Peyer's patch (tissue), 4 donors: Measurements from ENCODE around the gene NOL4L. TPM values are rescaled to one million over a fixed set of nuclear protein-coding genes. Genes with fewer than 3 reads are reported as not detected.

ENCODE experiments used
- DNase-seq, 3 donors: peaks; one replicate each; pipeline ENCODE4 v3.0.0-alpha.2; 2017 to 2019
- H3K27ac ChIP-seq, 4 donors: fragments of 200-600 bp; sonication (generic); one replicate each; pipeline ENCODE4 v1.5.1; 2016 to 2019
- H3K27me3 ChIP-seq, 2 donors: fragments of 200-600 bp; sonication (generic); one replicate each; pipeline ENCODE4 v1.5.1; 2019
- H3K36me3 ChIP-seq, 3 donors: fragments of 200-600 bp; sonication (generic); one replicate each; pipeline ENCODE4 v1.5.1; 2016 to 2019
- H3K4me1 ChIP-seq, 4 donors: fragments of 200-600 bp; sonication (generic); one replicate each; pipeline ENCODE4 v1.5.1; 2016 to 2019
- H3K4me3 ChIP-seq, 4 donors: fragments of 200-600 bp; sonication (generic); 1 replicate in 3 of 4; 2 replicates in 1 of 4; pipeline ENCODE4 v1.5.1; 2016 to 2019; ENCODE audit warnings: mild to moderate bottlenecking in 1 of 4
- H3K9me3 ChIP-seq, 4 donors: fragments of 200-600 bp; sonication (generic); one replicate each; pipeline ENCODE4 v1.5.1; 2016 to 2019; ENCODE audit warnings: mild to moderate bottlenecking in 1 of 4
- CTCF ChIP-seq, 6 experiments: fragments of 450-650 bp in 4 of 6; fragments of 200-600 bp in 2 of 6; sonication (generic) in 1 of 6; IDR thresholded peaks; one replicate each; pipeline ENCODE4 v1.5.1; 2017 to 2019; ENCODE audit warnings: antibody characterized with exemption in 6 of 6, mild to moderate bottlenecking in 3 of 6, moderate library complexity in 1 of 6
- POLR2A ChIP-seq, 2 donors: fragments of 450-650 bp; IDR thresholded peaks; one replicate each; pipeline ENCODE4 v1.5.1; 2017; ENCODE audit warnings: antibody characterized with exemption in 2 of 2, mild to moderate bottlenecking in 2 of 2, moderate library complexity in 2 of 2
- total RNA-seq, 4 donors: library from RNA; depleted of rRNA; stranded (reverse); fragments of >200 nt; gene quantifications; one replicate each; pipeline ENCODE4 v1.1.0, GENCODE V29; 2016

Gene NOL4L
- total RNA-seq, 4 donors from 2014 or later, result 44.6 to 134 (median 109) TPM

DNA sequence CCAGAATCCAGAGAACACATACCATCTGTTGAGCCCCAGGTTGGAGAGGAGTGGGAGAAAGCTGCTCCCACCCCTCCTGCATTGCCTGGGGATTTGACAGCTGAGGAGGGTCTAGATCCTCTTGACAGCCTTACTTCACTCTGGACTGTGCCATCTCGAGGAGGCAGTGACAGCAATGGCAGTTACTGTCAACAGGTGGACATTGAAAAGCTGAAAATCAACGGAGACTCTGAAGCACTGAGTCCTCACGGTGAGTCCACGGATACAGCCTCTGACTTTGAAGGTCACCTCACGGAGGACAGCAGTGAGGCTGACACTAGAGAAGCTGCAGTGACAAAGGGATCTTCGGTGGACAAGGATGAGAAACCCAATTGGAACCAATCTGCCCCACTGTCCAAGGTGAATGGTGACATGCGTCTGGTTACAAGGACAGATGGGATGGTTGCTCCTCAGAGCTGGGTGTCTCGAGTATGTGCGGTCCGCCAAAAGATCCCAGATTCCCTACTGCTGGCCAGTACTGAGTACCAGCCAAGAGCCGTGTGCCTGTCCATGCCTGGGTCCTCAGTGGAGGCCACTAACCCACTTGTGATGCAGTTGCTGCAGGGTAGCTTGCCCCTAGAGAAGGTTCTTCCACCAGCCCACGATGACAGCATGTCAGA is 149.6 kb downstream of the NOL4L start:
- H3K27me3 ChIP-seq, result no peaks in the 10 kb centered on the region
- no peaks in the 10 kb centered on the region for H3K9me3 ChIP-seq
- TF ChIP-seq CTCF (IDR thresholded peaks at IDR 0.05) (no peak), POLR2A (IDR thresholded peaks at IDR 0.05) (no peak)
- peaks cover 0 to 83% (median 0%) of the 10 kb centered on the region in 3 donors for H3K36me3 ChIP-seq
- H3K27ac ChIP-seq, result no peak overlapping the region
- no peak for DNase-seq
- H3K4me1 ChIP-seq, result peaks cover 0 to under 1% (median 0%) of the 10 kb centered on the region in 4 donors
- no peak overlapping the region for H3K4me3 ChIP-seq

GRCh38 chr20:32434434-32434833 is 150.7 kb downstream of the NOL4L start:
- no peak overlapping the region for H3K4me3 ChIP-seq
- H3K27ac ChIP-seq, result no peak overlapping the region
- no peak for DNase-seq
- no peak for TF ChIP-seq POLR2A (IDR thresholded peaks at IDR 0.05)
- no peak for TF ChIP-seq CTCF (IDR thresholded peaks at IDR 0.05)
- no peaks in the 10 kb centered on the region for H3K4me1 ChIP-seq
- H3K27me3 ChIP-seq, result no peaks in the 10 kb centered on the region
- H3K36me3 ChIP-seq, result peaks cover 0 to 93% (median under 1%) of the 10 kb centered on the region in 3 donors
- H3K9me3 ChIP-seq, result no peaks in the 10 kb centered on the region

GRCh38 chr20:32433311-32434021 is 151.7 kb downstream of the NOL4L start:
- no peak for TF ChIP-seq CTCF (IDR thresholded peaks at IDR 0.05)
- no peak for TF ChIP-seq POLR2A (IDR thresholded peaks at IDR 0.05)
- Histone ChIP-seq H3K9me3 (no peaks in the 10 kb centered on the region), H3K4me1 (no peaks in the 10 kb centered on the region), H3K36me3 (peaks cover 0 to 95% (median 4%) of the 10 kb centered on the region in 3 donors), H3K27me3 (no peaks in the 10 kb centered on the region), H3K27ac (no peak overlapping the region), H3K4me3 (no peak overlapping the region)
- DNase-seq, result no peak

DNA sequence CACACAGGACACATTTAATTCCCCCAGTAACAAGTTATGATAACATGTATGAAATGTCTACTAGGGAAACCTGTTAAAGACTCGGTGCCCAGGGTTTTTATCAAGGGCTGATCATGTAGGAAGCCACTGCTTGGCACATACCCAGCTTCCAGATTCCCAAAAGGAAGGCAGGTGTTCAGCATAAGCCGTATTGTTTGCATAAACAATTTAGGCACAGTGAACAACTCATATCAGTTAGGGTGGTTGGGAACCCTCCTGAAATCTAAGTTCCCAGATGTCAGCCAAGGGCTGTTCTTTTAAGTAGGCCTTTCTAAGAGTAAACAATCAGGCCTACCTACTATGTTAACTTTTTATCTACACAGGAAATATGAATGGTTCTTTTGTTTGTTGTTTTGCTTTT is 152.9 kb downstream of the NOL4L start:
- H3K4me3 ChIP-seq, result no peak overlapping the region
- no peak overlapping the region for H3K27ac ChIP-seq
- TF ChIP-seq POLR2A (IDR thresholded peaks at IDR 0.05) (no peak), CTCF (IDR thresholded peaks at IDR 0.05) (no peak)
- peaks cover 0 to 99% (median 4%) of the 10 kb centered on the region in 3 donors for H3K36me3 ChIP-seq
- no peaks in the 10 kb centered on the region for H3K4me1 ChIP-seq
- H3K27me3 ChIP-seq, result no peaks in the 10 kb centered on the region
- no peaks in the 10 kb centered on the region for H3K9me3 ChIP-seq
- DNase-seq, result no peak

- no peaks in the 10 kb centered on the region for H3K27me3 ChIP-seq
- peaks cover 0 to 91% (median 4%) of the 10 kb centered on the region in 3 donors for H3K36me3 ChIP-seq
- no peak overlapping the region for H3K4me3 ChIP-seq
- no peaks in the 10 kb centered on the region for H3K4me1 ChIP-seq
- TF ChIP-seq CTCF (IDR thresholded peaks at IDR 0.05) (no peak), POLR2A (IDR thresholded peaks at IDR 0.05) (no peak)
- DNase-seq, result no peak
- no peaks in the 10 kb centered on the region for H3K9me3 ChIP-seq
- no peak overlapping the region for H3K27ac ChIP-seq
Observed at GRCh38 chr20:32431457-32431856, 153.7 kb downstream of the NOL4L start.
